ENCODE data around the gene MYF5. TPM values are rescaled to one million over a fixed set of nuclear protein-coding genes. Genes with fewer than 3 reads are reported as not detected.

Gene MYF5
- total and polyA plus RNA-seq, 2 donors (not counting 3 experiments of a cell fraction or from before 2014, with no cell fraction given) = not detected

DNA sequence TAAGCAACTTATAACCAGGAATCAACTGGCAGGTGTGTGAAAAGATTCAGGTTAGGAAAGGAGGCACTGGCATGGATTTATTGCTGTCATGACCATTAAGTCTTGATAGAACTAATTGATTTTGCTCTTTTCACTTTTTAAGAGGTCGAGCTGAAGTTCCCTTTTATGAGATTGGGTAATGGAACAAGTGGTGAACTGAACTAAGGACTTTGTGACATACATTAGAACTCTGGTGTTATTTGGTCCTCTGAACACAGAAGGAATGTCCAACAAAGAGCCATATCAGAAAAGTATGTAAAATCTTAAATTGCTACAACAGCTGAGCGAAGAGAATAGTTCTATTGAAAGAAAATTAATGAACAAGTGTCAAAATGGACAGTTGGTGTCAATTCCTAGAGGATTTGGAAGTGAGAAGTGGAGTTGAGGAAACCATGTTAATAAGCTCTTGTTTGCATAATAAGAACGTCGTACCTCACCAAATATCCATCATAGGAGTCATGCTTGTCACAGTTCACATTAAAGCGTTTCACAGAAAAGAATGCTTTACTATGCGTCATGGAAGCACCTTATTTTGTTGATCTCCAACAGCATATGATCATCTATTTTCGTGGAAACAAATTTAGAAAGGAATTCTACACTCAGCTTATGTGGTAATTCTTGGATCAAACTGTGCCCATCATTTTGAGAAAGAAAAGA is 17.7 kb upstream of the MYF5 start:
- Histone ChIP-seq H3K27me3 (ENCODE audit: control insufficient read depth in 2 of 2, insufficient read depth in 2 of 2, low read length in 2 of 2) (no peaks in the 10 kb centered on the region), H3K9ac (replicated peaks; ENCODE audit: extremely low read depth, insufficient read depth, low read length) (no peak overlapping the region), H3K4me3 (replicated peaks in 1 of 3; ENCODE audit: insufficient read depth in 1 of 3, low read depth in 1 of 3, low read length in 3 of 3) (no peak overlapping the region), H4K20me1 (replicated peaks; ENCODE audit: control insufficient read depth, extremely low read depth, insufficient read depth, low read length) (no peaks in the 10 kb centered on the region), H3K9me1 (replicated peaks; ENCODE audit: control insufficient read depth, extremely low read depth, insufficient read depth, low read length) (no peaks in the 10 kb centered on the region), H2AFZ (ENCODE audit: low read depth, low read length) (no peak overlapping the region), H3K36me3 (ENCODE audit: control insufficient read depth in 2 of 2, extremely low read depth in 1 of 2, insufficient read depth in 2 of 2, low read length in 2 of 2) (no peaks in the 10 kb centered on the region), H3K9me3 (replicated peaks; ENCODE audit: control insufficient read depth, insufficient read depth, low read length) (no peaks in the 10 kb centered on the region), H3K4me2 (ENCODE audit: insufficient read depth, low read length) (no peak overlapping the region), H3K27ac (ENCODE audit: insufficient read depth, low read depth, low read length) (no peak overlapping the region), H3K4me1 (ENCODE audit: control insufficient read depth, extremely low read depth, insufficient read depth, low read length) (no peaks in the 10 kb centered on the region), H3K79me2 (ENCODE audit: control insufficient read depth, insufficient read depth, low read length) (no peaks in the 10 kb centered on the region)
- BruUV-seq (replicated peaks) = no TSS peak
- no peak for DNase-seq (ENCODE audit: low read depth, low spot score)
- no peak for TF ChIP-seq GATA2 (IDR thresholded peaks at IDR 0.05; ENCODE audit: insufficient read depth, insufficient read length, low read depth, low read length)
- TF ChIP-seq POLR2A (IDR thresholded peaks at IDR 0.05; ENCODE audit: low read depth, low read length) = no peak
- TF ChIP-seq, protein P1, sequence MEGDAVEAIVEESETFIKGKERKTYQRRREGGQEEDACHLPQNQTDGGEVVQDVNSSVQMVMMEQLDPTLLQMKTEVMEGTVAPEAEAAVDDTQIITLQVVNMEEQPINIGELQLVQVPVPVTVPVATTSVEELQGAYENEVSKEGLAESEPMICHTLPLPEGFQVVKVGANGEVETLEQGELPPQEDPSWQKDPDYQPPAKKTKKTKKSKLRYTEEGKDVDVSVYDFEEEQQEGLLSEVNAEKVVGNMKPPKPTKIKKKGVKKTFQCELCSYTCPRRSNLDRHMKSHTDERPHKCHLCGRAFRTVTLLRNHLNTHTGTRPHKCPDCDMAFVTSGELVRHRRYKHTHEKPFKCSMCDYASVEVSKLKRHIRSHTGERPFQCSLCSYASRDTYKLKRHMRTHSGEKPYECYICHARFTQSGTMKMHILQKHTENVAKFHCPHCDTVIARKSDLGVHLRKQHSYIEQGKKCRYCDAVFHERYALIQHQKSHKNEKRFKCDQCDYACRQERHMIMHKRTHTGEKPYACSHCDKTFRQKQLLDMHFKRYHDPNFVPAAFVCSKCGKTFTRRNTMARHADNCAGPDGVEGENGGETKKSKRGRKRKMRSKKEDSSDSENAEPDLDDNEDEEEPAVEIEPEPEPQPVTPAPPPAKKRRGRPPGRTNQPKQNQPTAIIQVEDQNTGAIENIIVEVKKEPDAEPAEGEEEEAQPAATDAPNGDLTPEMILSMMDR (IDR thresholded peaks at IDR 0.05; ENCODE audit: extremely low read depth in 1 of 2, insufficient read depth in 1 of 2, low read depth in 1 of 2, low read length in 2 of 2) = no peak
- TF ChIP-seq MYC (IDR thresholded peaks at IDR 0.05; ENCODE audit: low read depth, low read length) = no peak
- TF ChIP-seq POLR2AphosphoS5 (IDR thresholded peaks at IDR 0.05; ENCODE audit: insufficient read depth, low read depth, low read length) = no peak
- TF ChIP-seq, protein P2, sequence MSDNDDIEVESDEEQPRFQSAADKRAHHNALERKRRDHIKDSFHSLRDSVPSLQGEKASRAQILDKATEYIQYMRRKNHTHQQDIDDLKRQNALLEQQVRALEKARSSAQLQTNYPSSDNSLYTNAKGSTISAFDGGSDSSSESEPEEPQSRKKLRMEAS (IDR thresholded peaks at IDR 0.05; ENCODE audit: insufficient read depth, insufficient read length) = no peak
- no peak for TF ChIP-seq JUN (IDR thresholded peaks at IDR 0.05; ENCODE audit: borderline replicate concordance, insufficient read depth, insufficient read length, low read depth)
- TF ChIP-seq FOS (IDR thresholded peaks at IDR 0.05; ENCODE audit: borderline replicate concordance, insufficient read depth, low read length) = no peak
- TF ChIP-seq EZH2 (IDR thresholded peaks at IDR 0.05; ENCODE audit: borderline replicate concordance, low read depth, low read length, severe bottlenecking) = no peak
- CTCF ChIA-PET = no interaction called here
- dilution Hi-C loops (cut with MboI; ENCODE audit: extremely low pct_ligation_motif_present, low sequenced_read_pairs) (no loop called here), intact Hi-C loops (cut with micrococcal nuclease) (no loop called here)
- POLR2A ChIA-PET = no interaction called here
- no peak for FAIRE-seq
